Brain microvascular endothelial cell (primary cell): ENCODE measurements around the gene SLC7A14.
A peak's percentile ranks its signal among the peaks of the same experiment; 100 is the strongest.

Experiments
- DNase-seq: peaks from one replicate; pipeline ENCODE4 v3.0.0-alpha.2; 2020
- H3K27ac ChIP-seq: fragments of 250-450 bp; sonication (Bioruptor Pico); 2 replicates; pipeline ENCODE4 v1.5.1; 2020; ENCODE audit warnings: mild to moderate bottlenecking, moderate library complexity
- H3K27me3 ChIP-seq: fragments of 250-450 bp; sonication (Bioruptor Pico); replicated peaks from 2 replicates; pipeline ENCODE4 v1.5.1; 2020; ENCODE audit warnings: mild to moderate bottlenecking
- H3K36me3 ChIP-seq: fragments of 250-450 bp; sonication (Bioruptor Pico); replicated peaks from 2 replicates; pipeline ENCODE4 v1.5.1; 2020; ENCODE audit warnings: mild to moderate bottlenecking
- H3K4me3 ChIP-seq: 2 replicates; pipeline ENCODE4 v1.5.1; 2011; ENCODE audit warnings: low read depth, mild to moderate bottlenecking, control low read depth, low read length, moderate library complexity
- in situ Hi-C: cut with HindIII; loops from 2 replicates; pipeline ENCODE4 v1.10.0; 2017; ENCODE audit warnings: low sequenced_read_pairs, low pct_ligation_motif_present
- TF ChIP-seq, protein P1 (sequence below): IDR thresholded peaks from 2 replicates; pipeline ENCODE4 v1.5.1; 2011; ENCODE audit warnings: low read depth, mild to moderate bottlenecking, moderate library complexity, low read length, control low read depth, inconsistent platforms; ENCODE audit errors: missing control alignments

The SLC7A14 gene

DNA sequence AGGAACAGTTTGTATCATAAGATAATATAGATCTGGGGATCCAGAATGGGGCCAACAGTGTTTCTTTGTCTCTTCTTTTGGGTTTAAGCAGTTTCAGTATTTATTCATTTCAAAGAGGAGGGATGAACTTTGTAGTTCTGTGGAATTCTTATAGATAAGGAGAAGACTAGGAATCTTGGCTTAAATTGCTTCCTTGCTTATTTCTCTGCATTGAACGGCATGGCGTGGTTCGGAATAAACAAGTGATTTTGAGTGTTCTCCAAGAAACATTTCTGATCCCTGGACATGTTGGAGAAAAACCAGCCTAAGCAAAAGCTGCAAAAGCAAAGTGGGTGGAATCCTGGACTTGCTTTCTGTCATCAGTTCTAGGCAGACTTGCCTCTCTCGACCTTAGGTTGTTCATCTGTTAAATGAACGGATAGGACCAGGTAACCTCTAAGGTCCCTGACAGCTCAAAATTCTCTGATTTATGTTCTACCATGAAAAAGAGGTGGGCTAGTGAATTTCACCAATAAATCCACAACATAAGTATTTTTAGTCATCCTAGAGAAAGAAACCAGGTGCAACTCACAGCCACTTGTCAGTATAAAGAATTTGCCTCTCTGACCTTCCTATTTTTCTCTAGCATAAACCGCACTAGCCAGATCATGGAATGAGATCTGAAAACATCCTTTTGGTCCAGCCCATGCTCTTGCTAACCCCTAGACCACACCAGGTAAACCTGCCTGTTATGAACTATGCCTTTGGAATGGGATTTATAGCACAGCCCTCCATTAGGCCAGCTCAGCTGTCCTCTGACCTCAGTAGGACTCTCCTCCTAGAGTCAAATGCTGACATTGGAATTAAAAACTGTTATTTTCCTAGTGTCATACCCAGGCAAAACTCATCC lies 88.4 kb downstream of the SLC7A14 start:
- in situ Hi-C loops, result no loop called here
- TF ChIP-seq, protein P1, sequence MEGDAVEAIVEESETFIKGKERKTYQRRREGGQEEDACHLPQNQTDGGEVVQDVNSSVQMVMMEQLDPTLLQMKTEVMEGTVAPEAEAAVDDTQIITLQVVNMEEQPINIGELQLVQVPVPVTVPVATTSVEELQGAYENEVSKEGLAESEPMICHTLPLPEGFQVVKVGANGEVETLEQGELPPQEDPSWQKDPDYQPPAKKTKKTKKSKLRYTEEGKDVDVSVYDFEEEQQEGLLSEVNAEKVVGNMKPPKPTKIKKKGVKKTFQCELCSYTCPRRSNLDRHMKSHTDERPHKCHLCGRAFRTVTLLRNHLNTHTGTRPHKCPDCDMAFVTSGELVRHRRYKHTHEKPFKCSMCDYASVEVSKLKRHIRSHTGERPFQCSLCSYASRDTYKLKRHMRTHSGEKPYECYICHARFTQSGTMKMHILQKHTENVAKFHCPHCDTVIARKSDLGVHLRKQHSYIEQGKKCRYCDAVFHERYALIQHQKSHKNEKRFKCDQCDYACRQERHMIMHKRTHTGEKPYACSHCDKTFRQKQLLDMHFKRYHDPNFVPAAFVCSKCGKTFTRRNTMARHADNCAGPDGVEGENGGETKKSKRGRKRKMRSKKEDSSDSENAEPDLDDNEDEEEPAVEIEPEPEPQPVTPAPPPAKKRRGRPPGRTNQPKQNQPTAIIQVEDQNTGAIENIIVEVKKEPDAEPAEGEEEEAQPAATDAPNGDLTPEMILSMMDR, result no peak
- DNase-seq, result no peak

DNA sequence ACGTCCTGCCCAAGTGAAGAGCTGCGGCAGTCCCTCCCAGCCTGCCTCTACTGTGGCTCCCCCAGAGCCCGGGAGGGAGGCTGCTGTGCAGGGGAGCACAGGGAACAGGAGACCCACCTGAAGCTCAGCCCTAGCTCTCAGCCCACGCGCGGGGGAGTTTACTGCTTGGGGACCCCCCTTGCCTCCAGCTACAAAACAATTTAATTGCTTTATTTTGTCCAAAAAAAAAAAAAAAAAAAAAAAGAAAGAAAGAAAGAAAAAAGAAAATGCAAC lies 89.1 kb downstream of the SLC7A14 start:
- Histone ChIP-seq H3K36me3 (no peaks in the 10 kb centered on the region), H3K27ac (no peak overlapping the region), H3K27me3 (no peaks in the 10 kb centered on the region), H3K4me3 (no peak overlapping the region)
- in situ Hi-C loops, result no loop called here
- no peak for DNase-seq
- TF ChIP-seq, protein P1, result no peak

More for the DNA sequence above, 88.4 kb downstream of the SLC7A14 start:
- Histone ChIP-seq H3K27me3 (no peaks in the 10 kb centered on the region), H3K36me3 (no peaks in the 10 kb centered on the region), H3K4me3 (no peak overlapping the region), H3K27ac (no peak overlapping the region)

DNA sequence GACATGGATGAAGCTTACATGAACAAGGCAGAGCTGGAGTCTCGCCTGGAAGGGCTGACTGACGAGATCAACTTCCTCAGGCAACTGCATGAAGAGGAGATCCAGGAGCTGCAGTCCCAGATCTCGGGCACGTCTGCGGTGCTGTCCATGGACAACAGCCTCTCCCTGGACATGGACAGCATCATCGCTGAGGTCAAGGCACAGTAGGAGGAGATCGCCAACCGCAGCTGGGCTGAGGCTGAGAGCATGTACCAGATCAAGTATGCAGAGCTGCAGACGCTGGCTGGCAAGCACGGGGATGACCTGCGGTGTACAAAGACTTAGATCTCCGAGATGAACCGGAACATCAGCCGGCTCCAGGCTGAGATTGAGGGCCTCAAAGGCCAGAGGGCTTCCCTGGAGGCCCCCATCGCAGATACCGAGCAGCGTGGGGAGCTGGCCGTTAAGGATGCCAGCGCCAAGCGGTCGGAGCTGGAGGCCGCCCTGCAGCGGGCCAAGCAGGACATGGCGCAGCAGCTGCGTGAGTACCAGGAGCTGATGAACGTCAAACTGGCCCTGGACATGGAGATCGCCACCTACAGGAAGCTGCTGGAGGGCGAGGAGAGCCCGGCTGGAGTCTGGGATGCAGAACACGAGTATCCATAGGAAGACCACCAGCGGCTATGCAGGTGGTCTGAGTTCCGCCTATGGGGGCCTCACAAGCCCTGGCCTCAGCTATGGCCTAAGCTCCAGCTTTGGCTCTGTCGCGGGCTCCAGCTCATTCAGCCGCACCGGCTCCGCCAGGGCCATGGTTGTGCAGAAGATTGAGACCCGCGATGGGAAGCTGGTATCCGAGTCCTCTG lies 89.6 kb downstream of the SLC7A14 start:
- in situ Hi-C loops, result no loop called here
- no peak overlapping the region for H3K27ac ChIP-seq
- H3K4me3 ChIP-seq, result no peak overlapping the region

DNA sequence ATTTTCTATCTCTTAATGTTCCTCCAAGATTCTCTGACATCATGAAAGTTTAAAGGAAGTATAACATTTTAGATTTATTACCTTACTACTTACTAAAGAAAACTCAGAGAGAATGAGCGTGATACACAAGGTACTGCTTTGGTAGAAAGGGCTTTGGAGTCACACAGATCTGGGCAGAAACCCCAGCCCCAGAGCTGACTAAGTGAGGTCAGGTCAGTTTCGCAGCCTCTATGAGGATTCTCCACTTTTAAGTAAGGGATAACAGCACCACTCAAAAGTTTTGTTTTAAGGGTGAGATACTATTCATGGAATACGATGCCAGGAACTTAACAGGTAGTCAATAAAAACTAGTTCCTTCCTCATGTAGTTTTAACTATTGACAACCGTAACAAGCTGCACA lies 91.1 kb downstream of the SLC7A14 start:
- H3K27me3 ChIP-seq, result no peaks in the 10 kb centered on the region
- H3K27ac ChIP-seq, result no peak overlapping the region
- H3K36me3 ChIP-seq, result no peaks in the 10 kb centered on the region
- in situ Hi-C loops, result no loop called here
- H3K4me3 ChIP-seq, result no peak overlapping the region
- DNase-seq, result no peak
- TF ChIP-seq, protein P1, result no peak

More for the DNA sequence above, 89.6 kb downstream of the SLC7A14 start:
- DNase-seq, result no peak
- Histone ChIP-seq H3K36me3 (no peaks in the 10 kb centered on the region), H3K27me3 (no peaks in the 10 kb centered on the region)
- TF ChIP-seq, protein P1, result peak; percentile 21

DNA sequence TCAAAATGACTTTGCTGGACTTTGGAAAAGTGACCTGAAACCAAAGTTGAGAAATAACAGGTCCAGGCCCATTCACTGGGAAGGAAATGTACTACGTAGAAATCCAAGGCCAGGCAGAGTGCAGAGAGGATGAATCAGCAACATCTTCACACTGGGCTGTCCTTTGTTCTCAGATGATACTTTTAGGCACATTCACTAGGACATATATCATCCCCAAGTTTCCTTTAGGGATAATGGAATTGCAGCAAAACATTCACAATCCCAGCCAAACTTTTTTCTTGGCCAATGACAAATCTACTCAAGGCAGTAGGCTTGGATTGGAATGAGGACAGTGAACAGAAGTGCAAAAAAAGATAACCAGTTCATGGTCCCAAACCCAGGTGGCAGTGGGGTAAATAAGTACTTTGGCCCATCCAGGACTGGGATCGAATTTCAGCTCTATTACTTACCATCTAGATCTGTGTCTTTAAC lies 92.1 kb downstream of the SLC7A14 start:
- Histone ChIP-seq H3K4me3 (no peak overlapping the region), H3K27ac (peak overlapping the region; percentile 64), H3K36me3 (no peaks in the 10 kb centered on the region), H3K27me3 (no peaks in the 10 kb centered on the region)
- TF ChIP-seq, protein P1, result no peak
- in situ Hi-C loops, result no loop called here
- DNase-seq, result peak; percentile 72
